GM12873 (cell line): ENCODE measurements around the gene LRRC23.

ENCODE experiments used
- TF ChIP-seq, protein P1 (sequence below): IDR thresholded peaks from 2 replicates; pipeline ENCODE4 v1.5.1; 2012; ENCODE audit warnings: low read depth, mild to moderate bottlenecking, moderate library complexity, low read length, control low read depth; ENCODE audit not compliant: insufficient read depth; ENCODE audit errors: missing control alignments

Gene LRRC23

DNA sequence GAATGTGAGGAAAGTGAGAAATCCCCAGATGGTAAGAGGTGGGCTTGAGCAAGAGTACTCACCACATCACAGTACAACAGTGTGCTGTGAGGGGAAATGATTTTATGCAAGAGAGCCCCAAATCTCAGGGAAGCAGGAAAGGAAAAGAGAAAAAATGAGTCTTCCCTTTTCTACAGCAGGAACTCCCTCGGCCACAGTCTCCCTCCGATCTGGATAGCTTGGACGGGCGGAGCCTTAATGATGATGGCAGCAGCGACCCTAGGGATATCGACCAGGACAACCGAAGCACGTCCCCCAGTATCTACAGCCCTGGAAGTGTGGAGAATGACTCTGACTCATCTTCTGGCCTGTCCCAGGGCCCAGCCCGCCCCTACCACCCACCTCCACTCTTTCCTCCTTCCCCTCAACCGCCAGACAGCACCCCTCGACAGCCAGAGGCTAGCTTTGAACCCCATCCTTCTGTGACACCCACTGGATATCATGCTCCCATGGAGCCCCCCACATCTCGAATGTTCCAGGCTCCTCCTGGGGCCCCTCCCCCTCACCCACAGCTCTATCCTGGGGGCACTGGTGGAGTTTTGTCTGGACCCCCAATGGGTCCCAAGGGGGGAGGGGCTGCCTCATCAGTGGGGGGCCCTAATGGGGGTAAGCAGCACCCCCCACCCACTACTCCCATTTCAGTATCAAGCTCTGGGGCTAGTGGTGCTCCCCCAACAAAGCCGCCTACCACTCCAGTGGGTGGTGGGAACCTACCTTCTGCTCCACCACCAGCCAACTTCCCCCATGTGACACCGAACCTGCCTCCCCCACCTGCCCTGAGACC lies 31.0 kb downstream of the LRRC23 start:
- TF ChIP-seq, protein P1, sequence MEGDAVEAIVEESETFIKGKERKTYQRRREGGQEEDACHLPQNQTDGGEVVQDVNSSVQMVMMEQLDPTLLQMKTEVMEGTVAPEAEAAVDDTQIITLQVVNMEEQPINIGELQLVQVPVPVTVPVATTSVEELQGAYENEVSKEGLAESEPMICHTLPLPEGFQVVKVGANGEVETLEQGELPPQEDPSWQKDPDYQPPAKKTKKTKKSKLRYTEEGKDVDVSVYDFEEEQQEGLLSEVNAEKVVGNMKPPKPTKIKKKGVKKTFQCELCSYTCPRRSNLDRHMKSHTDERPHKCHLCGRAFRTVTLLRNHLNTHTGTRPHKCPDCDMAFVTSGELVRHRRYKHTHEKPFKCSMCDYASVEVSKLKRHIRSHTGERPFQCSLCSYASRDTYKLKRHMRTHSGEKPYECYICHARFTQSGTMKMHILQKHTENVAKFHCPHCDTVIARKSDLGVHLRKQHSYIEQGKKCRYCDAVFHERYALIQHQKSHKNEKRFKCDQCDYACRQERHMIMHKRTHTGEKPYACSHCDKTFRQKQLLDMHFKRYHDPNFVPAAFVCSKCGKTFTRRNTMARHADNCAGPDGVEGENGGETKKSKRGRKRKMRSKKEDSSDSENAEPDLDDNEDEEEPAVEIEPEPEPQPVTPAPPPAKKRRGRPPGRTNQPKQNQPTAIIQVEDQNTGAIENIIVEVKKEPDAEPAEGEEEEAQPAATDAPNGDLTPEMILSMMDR = no peak

DNA sequence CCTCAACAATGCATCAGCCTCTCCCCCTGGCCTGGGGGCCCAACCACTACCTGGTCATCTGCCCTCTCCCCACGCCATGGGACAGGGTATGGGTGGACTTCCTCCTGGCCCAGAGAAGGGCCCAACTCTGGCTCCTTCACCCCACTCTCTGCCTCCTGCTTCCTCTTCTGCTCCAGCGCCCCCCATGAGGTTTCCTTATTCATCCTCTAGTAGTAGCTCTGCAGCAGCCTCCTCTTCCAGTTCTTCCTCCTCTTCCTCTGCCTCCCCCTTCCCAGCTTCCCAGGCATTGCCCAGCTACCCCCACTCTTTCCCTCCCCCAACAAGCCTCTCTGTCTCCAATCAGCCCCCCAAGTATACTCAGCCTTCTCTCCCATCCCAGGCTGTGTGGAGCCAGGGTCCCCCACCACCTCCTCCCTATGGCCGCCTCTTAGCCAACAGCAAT lies 31.6 kb downstream of the LRRC23 start:
- TF ChIP-seq, protein P1 = no peak

DNA sequence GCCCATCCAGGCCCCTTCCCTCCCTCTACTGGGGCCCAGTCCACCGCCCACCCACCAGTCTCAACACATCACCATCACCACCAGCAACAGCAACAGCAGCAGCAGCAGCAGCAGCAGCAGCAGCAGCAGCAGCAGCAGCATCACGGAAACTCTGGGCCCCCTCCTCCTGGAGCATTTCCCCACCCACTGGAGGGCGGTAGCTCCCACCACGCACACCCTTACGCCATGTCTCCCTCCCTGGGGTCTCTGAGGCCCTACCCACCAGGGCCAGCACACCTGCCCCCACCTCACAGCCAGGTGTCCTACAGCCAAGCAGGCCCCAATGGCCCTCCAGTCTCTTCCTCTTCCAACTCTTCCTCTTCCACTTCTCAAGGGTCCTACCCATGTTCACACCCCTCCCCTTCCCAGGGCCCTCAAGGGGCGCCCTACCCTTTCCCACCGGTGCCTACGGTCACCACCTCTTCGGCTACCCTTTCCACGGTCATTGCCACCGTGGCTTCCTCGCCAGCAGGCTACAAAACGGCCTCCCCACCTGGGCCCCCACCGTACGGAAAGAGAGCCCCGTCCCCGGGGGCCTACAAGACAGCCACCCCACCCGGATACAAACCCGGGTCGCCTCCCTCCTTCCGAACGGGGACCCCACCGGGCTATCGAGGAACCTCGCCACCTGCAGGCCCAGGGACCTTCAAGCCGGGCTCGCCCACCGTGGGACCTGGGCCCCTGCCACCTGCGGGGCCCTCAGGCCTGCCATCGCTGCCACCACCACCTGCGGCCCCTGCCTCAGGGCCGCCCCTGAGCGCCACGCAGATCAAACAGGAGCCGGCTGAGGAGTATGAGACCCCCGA lies 32.2 kb downstream of the LRRC23 start:
- TF ChIP-seq, protein P1 = peak; percentile 8

DNA sequence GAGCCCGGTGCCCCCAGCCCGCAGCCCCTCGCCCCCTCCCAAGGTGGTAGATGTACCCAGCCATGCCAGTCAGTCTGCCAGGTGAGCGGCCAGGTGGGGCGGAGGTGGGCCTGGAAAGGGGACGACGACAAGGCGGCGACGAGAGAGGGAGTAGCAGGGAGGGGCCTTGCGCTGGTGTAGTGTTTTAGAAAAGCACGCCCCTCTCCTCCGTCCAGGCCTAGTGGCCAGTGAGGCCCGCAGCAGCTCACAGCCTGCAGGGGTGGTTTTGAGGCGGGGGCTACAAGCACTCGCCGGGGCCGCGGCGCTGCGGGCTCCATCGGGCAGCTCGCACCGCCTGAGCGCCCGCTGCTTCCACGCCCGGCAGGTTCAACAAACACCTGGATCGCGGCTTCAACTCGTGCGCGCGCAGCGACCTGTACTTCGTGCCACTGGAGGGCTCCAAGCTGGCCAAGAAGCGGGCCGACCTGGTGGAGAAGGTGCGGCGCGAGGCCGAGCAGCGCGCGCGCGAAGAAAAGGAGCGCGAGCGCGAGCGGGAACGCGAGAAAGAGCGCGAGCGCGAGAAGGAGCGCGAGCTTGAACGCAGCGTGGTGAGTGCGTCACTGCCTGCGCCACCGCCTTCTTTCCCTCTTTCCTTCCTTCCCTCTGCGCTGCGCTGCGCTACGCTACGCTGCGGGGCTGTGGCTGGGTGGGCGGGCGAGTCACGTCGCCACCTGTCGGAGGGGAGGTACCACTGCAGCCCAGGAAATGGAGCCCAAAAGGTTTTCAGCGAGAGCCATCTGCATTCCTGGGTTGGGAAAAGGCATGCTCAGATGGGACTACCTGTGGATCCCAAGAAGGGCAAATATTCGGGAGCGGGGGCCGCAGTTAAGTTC lies 33.1 kb downstream of the LRRC23 start:
- TF ChIP-seq, protein P1 = peak; percentile 95

DNA sequence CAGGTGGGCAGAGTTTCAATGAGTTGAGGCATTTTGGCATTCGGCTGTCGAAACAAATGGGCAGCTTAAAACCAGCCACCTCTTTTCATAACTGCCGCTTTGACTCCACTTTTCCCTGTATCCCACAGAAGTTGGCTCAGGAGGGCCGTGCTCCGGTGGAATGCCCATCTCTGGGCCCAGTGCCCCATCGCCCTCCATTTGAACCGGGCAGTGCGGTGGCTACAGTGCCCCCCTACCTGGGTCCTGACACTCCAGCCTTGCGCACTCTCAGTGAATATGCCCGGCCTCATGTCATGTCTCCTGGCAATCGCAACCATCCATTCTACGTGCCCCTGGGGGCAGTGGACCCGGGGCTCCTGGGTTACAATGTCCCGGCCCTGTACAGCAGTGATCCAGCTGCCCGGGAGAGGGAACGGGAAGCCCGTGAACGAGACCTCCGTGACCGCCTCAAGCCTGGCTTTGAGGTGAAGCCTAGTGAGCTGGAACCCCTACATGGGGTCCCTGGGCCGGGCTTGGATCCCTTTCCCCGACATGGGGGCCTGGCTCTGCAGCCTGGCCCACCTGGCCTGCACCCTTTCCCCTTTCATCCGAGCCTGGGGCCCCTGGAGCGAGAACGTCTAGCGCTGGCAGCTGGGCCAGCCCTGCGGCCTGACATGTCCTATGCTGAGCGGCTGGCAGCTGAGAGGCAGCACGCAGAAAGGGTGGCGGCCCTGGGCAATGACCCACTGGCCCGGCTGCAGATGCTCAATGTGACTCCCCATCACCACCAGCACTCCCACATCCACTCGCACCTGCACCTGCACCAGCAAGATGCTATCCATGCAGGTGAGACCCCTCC lies 34.0 kb downstream of the LRRC23 start:
- TF ChIP-seq, protein P1 = no peak

DNA sequence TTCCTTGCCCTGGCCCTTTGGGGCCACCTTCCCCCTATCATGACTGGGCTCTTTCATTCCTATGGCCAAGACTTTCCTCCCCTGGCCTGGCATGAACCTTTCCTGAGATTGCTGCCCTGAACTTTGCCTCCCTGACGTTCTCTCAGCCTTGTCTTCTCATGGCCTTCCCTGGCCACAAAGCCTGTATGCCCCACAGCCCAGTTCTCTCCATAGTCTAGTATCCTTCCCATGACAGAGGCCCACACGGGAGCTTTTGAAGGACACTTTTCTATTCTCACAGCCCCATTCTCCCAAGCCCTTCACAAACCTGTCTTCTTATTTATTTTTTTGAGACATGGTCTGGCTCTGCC lies 34.5 kb downstream of the LRRC23 start:
- TF ChIP-seq, protein P1 = no peak
